HG02678 (cell line): ENCODE results near the gene TCAP.
A peak's percentile ranks its signal among the peaks of the same experiment; 100 is the strongest.

Experiments
- ATAC-seq: cut with Tn5 transposase; IDR thresholded peaks from one replicate; pipeline ENCODE4 v1.9.1; 2021; ENCODE audit warnings: mild to moderate bottlenecking, moderate library complexity; ENCODE audit not compliant: unreplicated experiment

Gene TCAP, protein sequence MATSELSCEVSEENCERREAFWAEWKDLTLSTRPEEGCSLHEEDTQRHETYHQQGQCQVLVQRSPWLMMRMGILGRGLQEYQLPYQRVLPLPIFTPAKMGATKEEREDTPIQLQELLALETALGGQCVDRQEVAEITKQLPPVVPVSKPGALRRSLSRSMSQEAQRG

DNA sequence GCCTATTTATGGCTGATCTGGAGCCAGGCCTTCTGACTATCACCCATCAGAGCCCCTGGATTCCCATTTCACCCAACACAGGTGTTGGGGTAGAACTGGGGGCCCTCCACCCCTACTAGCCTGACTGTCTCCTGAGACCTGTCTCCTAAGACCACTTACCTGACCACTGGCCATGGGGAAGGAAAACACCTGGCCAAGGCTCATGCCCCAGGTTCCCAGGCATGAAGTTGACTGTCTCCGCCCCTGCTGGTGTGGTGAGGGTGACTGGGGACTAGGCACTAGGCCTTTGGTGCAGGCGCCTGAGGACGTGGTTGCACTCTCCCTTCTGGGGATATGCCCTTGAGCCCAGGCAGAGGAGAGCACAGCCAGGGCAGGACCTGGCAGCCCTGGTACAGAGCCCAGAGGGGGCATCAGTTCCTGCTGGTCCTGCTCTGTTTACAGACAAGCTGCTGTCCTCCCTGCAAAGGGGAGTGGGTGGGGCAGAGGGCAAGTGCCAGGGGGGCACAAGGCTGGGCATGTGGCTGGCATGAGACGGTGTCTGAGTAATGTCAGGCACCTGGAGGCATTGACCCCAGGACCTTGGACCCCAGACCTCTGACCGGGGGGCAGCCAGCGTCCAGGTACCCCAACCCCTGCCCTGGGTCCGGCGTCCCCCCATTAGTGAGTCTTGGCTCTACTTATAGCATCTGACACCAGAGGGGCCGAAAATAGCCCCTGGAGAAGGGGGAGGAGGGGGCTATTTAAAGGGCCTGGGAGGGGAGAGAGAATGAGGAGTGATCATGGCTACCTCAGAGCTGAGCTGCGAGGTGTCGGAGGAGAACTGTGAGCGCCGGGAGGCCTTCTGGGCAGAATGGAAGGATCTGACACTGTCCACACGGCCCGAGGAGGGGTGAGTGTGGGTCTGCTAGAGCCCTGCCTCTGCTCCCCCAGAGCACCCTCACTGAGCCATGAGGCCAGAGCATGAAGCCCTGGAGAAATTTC lies at the start of gene TCAP:
TCAP (plus strand) TSS at position 769 of the 981 bp plus-strand sequence; CDS start at position 780, 11 bp downstream.
- no peak for ATAC-seq

DNA sequence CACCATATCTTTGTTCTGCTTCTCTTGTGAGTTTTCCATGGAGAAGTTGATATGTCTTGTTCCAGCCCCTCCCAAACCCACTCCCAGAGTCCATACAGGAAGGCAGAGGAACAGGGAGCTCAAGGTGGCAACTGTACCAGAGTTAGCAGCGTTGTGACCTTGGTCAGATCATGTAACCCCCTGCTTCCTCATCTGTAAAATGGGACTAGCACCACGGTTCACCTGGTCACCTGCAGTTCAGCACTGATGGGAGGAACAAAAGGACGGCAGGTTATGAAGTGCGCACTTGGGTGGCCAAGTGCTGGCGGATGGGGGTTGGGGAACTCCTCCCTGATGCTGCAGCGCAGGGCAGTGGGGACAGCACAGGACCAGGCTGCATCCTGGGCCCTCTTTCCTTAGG lies 49.7 kb upstream of the TCAP start:
- no peak for ATAC-seq

DNA sequence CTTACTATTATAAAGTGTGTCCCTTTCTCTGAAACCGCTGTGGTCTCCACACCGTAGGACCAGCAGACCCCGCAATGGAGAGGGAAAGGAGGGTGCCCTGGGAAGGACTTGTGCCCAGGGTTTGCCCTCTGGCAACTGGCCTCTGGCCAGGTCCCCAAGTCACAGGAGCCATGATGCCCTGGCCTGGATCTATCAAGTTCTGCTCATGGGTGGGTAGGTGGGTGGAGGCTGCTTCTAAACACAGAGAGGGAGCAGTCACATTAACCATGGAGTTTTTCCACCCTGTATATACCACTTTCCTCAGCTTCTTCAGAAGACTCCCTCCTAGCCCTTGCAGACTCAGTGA lies 48.1 kb upstream of the TCAP start:
- no peak for ATAC-seq

DNA sequence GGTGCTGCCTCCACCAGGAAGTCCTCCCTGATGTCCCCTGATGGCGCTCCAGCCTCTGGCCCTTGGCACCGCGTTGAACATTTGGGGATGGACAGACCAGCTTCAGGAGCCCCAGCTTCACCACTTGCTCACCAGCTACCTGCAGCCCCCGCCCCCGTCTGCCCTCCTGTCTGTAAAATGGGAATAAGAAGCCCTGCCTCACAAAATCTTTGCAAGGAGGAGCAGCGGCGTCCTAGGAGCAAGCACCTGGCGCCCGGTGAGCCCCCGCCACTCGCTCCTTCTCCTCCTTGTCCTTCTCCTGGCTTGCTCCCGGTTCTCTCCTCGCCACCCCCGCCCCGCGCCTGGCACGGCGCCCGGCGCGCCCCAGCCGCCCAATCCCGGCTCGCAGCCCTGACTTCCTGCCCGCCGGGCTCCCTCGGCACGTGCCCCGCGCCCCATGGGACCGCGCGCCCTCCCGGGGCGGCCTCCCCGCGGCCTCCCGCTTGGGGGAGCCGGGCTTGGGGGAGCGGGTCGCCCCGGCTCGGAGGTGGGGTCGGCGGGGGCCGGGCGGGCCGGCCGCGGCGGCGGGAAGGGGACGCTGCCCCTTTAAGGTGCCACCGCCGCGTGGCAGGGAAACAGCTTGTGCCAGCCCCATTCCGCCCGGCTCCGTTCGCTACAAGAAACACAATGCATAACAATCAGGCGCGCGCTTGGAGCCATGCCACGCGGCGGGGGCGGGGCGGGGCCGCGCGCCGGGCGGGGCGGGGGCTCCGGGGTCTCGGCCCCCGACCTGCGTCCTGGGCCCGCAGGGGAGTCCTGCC lies 47.5 kb upstream of the TCAP start:
- no peak for ATAC-seq

DNA sequence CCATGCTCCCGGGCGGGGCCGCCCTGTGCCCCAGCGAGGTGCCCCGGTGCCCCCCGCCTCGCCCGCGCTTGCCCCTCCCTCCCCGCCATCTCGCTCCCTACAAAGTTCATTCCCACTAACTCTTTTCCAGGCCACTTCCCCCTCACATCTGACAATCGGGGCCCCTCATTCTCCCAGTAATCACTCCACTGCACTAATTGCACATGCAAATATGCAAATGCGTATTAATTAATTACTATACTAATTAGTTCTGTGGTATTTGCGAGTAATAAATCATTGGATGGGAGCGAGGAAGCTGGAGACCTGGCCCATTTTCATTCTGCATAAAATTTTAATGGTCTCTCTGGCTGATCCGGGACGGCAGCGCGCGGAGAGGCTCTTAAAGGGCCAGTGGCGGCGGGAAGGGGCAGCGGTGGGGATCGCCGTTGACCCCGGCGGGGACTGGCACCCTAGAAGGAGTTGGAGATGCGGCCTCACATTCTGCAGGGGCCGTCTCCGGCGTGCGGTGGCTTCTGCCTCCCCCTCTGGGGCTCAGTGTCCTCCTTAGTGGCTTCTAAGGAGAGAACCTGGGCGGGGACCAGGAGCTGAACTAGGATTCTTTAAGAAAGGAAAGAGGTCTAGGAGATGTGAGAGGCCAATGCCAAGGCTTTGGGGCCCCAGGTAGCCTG lies 46.8 kb upstream of the TCAP start:
- no peak for ATAC-seq

DNA sequence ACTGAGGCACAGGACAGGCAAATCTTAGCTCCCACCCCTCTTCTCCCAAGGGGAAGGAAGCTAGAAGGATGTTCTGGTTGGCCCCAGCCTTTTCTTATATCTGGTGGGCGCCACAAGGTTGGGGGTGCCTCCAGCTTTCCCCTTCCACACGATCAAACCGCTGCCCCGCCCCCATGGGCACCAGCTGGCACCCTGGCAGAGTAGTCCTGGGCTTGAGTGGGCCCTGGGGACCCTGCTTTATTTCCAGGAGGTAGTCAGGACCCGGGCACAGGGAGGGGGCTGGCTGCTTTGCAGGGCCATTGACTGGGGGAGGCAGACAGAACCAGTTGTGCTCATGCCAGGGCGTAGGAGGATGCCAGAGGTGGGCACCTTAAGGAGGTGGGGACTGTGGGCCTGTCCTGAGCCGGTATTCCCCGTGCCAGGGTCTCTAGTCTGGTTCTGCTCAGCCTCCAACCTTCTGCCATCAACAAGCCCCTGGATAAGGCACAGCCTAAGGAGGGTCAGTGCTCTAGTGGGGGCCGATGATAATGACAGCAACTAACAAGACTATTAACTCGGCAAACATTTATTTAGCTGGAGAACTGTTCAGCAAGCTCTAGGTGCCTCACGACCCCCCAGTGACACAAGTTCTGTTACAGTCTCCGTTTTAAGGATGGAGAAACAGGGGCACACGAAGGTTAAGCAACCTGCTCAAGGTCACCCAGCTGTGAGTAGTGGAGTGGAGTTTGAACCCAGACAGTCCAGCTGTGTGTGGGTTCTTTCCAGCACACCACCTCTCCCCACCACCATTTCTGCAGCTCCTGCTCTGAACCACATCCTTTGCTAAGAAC lies 46.0 kb upstream of the TCAP start:
- no peak for ATAC-seq

DNA sequence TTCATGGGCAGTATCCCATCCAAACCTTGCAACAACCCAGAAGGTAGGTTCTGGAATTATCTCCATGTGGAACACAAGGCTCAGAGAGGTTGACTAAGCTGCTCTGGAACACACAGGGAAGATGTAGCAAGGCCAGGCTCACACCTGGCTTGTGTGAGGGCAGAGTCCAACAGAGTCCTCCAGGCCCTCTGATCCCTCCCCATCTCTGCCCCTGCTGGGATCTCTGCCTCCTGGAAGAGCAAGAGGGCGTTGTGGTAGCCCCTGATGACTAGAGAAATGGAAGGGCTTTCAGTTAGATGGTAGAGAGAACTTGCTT lies 45.4 kb upstream of the TCAP start:
- ATAC-seq, result no peak

DNA sequence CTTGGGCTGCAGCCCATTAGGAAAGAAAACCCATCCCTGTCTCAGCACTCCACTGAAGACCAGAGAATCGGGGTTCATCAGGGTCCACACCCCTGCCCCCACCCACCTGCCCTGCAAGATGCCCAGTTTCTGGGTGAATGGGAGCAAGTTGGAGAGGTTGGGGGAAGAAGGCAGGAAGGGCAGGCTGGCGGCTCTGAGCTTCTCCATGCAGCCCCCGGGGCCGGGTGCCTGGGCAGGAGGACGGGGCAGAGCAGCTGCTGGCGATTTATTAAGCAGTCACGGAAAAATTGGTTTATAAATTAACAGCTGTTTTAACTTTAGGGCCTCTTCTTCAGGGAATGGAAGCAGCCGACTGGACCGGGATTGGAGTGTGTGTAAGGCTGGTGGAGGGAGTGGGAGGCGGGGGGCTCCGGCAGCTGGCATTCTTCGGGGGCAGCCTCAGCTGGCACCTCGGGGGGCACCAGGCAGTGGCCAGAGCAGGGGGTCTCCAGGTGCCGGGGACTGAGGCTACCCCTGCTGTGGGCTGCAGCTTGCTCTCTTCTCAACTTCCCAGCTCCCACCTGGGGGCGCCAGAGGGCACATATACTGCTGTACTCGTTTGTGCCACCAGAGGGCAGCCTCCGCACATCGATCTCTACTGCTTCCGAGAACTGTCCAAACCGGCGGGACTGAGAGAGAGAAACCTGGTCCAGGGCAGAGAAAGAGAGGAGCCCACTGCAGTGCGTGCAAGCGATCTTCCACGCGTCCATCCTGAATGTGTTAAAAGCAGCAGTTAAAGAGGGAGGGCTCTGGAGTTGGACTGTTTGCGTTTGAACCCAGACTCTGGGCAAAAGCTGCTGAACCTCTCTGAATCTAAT lies 43.4 kb upstream of the TCAP start:
- ATAC-seq, result peak; percentile 68

DNA sequence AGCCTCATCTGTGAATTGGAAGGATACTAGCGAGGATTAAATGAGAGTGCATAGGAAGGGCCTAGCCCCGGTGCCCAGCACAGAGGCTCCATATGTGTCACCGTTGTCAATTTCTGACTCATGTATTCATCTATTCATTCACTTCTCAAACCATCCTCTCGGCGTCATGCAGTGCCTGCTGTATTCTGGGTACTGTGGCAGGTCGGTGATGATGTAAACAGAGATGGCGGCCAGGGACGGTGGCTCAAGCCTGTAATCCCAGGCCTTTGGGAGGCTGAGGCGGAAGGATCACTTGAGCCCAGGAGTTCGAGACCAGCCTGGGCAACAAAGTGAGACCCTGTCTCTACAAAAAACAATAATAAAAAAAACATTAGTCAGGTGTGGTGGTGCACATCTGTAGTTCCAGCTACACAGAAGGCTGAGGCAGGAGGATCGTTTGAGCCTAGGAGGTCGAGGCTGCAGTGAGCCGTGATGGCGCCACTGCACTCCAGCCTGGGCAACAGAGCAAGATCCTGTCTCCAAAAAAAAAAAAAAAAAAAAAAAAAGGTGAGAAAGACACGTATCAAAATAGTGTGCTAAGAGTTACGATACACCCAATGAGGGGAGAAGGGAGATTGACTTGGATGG lies 42.7 kb upstream of the TCAP start:
- no peak for ATAC-seq

DNA sequence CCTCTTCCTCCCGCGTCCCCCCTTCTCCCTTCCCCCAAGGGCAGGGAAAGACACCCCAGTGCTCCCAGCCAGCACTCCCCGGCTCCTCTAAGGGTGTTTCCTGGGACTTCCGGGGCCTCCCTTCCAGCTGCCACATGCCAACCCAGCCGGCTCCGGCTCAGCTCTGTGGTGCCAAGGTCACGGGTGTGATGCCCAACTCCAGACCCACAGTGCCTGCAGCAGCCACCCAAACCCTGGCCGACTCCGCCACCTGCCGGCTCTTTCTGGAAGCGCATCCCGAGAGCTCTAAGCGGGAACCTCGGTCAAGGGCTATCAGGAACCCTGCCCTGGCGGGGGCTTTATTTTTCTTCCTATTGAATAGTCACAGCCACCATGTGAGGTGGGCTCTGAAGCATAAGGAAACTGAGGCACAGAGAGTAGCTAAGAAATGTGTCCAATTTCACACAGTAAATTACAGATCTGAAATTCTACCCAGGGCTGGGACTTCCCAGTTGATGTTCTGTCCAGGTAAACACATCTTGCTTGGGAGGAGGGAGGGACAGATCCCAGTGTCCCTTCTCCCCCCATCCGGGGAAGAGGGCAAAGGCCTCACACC lies 41.7 kb upstream of the TCAP start:
- no peak for ATAC-seq

DNA sequence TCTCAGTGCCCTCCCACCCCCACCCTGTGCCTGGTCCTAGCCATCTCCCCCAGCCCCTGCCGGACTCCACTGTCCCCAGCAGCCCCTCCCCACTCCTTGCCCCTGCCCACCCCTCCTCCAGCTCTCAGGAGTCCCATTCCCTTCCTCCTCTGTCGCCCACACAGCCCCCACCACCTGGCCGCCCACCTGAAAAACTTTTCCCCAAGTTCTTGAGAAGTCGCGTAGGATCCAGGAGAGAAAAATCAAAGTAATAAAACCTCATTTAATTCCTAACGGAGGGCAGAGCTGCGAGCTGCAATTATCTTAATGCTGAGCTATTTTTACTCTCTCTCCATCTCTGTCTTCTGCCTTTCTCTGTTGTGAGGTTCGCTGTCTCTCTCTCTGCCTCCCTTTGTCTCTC lies 40.8 kb upstream of the TCAP start:
- ATAC-seq, result no peak

DNA sequence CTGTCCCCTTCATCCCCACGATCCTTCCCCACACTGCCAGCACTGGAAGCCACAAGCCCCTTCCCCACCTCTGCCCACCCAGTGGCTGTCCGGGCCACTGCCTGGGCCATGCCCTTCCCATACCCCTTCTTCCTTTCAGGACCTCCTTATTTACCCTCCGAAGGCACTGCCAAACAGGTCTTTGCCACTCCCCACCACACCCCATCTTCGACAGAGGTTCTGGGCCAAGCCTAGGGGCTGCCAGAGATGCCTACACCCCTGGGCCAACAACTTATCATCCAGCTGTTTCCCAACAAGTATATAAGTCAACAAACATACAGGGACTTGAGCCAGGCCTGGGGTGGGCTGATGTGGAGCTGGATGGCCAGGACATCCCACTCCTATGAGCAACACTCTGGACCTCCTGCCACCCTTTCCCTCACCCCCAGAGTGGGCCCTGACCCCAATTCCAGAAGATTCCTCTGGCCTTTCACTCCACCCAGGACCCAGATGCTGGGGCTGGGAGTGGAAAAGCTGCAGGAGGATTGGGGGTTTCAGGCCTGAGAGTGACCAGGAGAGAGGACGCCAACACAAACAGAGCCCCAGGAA lies 39.9 kb upstream of the TCAP start:
- no peak for ATAC-seq

DNA sequence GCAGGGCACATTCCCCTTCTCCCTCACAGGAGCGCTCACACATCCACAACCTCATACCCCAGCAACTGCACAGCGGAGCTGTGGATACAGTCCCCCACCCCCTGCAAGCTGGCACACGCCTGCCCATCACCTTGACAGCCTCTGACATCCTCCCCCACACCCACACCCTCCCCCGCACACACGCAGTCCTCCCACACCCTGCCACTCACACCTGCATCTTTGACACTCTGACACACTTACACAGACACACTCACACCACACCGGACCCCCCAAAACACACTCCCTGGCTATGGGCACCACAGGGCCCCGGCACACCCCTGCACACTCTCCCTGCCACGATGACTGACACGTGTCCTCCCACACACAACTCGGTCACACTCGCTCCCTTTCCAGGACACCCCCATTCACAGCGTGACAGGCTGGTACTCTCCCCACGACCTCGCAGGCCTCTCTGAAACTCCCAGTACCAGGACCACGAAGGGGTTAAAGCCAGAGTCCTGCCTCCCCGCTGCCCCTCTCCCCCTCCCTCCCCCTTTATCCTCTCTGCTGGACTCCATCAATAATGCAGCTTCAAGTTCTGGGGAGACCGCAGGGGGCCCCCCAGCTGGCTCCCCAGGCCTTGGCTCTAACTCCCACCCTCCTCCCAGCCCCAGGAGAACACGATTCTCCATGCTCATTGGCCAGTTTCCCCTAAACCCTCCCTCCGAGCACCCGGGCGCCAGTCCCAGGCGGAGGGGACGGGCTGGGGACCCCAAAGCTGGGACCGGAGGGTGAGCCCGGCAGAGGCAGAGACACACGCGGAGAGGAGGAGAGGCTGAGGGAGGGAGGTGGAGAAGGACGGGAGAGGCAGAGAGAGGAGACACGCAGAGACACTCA lies 38.7 kb upstream of the TCAP start, which contains the start of gene PPP1R1B:
PPP1R1B (plus strand) TSS at position 782 of the 876 bp plus-strand sequence. CDS start 441 bp downstream, outside the sequence.
- no peak for ATAC-seq

DNA sequence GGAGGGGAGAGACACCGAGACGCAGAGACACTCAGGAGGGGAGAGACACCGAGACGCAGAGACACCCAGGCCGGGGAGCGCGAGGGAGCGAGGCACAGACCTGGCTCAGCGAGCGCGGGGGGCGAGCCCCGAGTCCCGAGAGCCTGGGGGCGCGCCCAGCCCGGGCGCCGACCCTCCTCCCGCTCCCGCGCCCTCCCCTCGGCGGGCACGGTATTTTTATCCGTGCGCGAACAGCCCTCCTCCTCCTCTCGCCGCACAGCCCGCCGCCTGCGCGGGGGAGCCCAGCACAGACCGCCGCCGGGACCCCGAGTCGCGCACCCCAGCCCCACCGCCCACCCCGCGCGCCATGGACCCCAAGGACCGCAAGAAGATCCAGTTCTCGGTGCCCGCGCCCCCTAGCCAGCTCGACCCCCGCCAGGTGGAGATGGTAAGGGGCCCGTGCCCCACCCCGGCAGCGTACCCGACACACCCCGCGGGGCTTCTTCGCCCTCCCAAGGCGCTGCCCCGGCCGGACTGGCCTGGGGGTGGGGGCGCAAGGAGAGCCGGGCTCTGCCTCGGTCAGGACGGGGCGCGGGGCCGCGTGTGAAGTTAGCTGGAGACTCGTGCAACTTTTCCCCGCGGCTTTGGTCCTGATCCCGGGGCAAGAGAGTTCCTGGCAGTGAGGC lies 38.0 kb upstream of the TCAP start:
- ATAC-seq, result no peak

DNA sequence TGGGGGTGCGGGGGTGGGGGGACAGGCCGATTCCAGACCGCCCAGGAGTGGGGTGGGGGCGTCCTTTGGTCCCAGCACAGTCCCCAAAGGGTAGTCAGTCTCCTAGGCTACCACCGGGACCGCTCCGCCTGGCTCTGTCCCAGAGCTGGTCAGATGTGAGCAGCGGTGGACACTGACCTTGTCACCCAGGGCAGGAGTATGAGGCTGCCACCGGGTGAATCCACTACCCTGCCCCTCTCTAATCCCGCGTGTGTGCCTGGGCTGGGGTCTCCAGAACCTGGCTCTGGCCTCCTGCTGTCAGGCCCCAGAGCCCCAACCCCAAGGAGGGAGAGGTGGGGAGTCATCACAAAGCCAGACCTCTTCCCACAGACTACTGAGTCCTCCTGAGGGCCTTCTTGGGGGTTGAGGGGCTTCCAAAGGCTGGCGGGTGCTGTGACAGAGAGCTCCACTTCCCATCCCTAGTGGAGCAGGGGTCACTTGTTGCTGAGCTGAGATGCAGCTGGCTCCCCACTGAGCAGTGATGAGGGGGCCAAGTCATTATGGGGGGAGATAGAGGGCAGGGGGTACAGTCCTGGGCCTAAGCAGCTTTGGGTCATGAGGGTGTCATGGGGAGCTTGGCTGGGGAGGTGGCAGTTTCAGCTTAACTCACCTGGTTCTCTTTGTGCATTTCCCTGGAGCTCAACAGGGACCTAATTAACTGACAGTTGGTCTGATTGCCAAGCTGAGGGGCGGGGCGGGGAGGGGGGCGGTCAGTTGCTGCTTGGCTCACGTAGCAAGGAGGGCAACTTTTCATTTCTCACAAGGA lies 37.2 kb upstream of the TCAP start:
- no peak for ATAC-seq
